Choroid plexus epithelial cell (primary cell): ENCODE measurements around the gene RUNX1.

ENCODE experiments used
- DNase-seq: peaks from one replicate; pipeline ENCODE4 v3.0.0-alpha.2; 2010; ENCODE audit warnings: low read depth
- H3K4me3 ChIP-seq: 2 replicates; pipeline ENCODE4 v1.5.1; 2011; ENCODE audit warnings: low read depth, mild to moderate bottlenecking, control low read depth, low read length, moderate library complexity
- TF ChIP-seq, protein P1 (sequence below): conservative IDR thresholded peaks from 2 replicates; pipeline ENCODE4 v1.5.1; 2011; ENCODE audit warnings: low read depth, mild to moderate bottlenecking, control low read depth, inconsistent platforms, low read length, moderate library complexity

RUNX1 gene

DNA sequence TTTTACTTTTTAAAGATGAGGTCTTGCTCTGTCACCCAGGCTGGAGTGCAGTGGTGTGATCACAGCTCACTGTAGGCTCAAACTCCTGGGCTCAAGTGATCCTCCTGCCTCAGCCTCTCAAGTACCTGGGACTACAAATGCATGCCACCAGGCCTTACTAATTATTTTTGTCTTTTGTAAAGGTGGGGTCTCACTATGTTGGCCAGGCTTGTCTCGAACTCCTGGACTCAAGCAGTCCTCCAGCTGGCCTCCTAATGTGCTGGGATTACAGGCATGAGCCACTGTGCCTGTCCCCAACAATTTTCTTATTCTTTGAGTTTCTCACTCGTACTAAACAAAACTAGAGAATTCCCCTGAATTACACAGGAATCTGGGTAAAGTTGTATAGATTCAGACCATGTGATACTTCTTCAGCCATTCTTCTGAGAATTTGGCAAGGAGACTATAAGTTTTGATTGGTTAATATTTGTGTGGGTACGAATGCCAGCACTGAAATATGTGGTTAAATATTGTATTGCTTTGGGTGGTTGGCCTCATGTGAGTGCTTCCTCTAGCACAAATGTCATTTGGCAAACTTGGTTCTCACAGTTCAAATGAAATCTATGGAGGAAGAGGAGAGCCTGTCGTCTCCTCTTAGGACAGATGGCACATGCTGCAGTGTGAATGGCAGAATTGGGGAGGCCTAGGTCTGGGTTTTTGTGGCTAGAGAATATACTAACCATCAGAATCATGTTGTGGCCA lies 104.9 kb downstream of the RUNX1 start:
- H3K4me3 ChIP-seq: no peak overlapping the region
- TF ChIP-seq, protein P1, sequence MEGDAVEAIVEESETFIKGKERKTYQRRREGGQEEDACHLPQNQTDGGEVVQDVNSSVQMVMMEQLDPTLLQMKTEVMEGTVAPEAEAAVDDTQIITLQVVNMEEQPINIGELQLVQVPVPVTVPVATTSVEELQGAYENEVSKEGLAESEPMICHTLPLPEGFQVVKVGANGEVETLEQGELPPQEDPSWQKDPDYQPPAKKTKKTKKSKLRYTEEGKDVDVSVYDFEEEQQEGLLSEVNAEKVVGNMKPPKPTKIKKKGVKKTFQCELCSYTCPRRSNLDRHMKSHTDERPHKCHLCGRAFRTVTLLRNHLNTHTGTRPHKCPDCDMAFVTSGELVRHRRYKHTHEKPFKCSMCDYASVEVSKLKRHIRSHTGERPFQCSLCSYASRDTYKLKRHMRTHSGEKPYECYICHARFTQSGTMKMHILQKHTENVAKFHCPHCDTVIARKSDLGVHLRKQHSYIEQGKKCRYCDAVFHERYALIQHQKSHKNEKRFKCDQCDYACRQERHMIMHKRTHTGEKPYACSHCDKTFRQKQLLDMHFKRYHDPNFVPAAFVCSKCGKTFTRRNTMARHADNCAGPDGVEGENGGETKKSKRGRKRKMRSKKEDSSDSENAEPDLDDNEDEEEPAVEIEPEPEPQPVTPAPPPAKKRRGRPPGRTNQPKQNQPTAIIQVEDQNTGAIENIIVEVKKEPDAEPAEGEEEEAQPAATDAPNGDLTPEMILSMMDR: no peak
- DNase-seq: no peak

DNA sequence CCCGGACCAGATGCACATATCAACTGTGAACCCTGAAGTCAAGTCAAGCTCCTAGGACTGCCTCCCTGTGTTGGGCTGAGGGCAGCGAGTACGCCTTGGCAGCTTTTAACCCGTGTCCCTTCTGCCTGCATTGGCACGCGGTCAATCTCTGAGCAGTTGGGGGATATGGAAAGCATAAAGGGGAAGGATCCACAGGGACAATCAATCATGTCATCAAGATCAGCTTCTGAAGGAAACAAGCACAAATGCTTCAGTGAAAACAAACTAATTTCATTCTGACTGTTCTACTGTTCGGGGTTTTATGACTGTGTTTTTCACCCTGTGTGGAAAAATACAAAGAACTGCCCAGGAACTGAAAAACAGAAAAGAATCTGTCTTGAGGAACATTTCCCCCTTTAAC lies 106.2 kb downstream of the RUNX1 start:
- TF ChIP-seq, protein P1: no peak
- DNase-seq: no peak
- no peak overlapping the region for H3K4me3 ChIP-seq

DNA sequence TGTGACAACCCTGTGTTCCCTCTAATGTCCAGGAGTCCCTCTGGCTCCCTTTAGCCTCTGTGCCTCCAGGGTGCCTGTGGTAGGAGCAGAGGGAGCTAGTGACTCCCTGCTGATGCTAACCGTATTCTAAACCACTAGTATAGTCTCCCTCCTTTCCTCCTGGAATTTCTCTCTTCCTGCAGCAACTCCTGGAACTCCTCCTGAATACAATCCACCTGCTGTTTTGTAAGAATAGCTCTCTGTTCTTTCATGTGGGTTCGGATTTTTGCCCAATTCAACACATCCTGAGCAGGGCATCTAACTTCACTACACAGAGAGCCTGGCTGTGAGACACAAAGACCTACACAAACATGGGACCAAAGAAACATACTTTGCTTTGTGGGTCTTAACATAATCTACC lies 107.9 kb downstream of the RUNX1 start:
- TF ChIP-seq, protein P1: no peak
- H3K4me3 ChIP-seq: no peak overlapping the region
- no peak for DNase-seq

DNA sequence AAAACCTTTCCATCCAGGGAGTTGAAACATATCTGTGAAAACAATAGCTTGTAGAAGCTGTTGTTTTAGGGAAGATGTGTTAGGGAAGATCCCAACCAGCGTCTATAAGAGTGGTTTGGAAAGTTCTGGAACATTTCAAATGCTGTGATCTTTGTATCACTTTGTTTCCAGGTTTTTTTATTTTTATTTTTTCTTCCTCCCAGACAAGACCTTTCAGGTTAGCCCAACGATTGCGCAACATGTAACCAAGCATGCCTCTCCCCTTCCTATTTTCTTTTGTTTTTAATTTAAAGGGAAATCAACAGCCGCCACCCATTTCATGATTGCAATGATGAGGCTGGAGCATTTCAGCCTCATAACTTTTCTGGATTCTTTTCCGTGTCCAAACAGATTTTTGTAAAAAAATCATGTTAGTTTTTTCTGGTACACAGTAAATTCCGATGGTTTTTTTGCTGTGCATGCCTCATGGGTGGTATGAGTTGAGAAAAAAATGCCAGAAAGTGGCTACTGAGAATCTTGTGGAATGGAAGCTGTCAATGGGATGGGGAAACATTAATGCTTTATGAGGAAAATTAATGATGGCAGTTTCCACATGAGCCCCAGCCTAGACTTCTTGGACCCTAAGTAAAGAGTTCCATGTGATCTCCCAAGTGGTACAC lies 109.3 kb downstream of the RUNX1 start:
- TF ChIP-seq, protein P1: no peak
- DNase-seq: no peak
- H3K4me3 ChIP-seq: no peak overlapping the region

DNA sequence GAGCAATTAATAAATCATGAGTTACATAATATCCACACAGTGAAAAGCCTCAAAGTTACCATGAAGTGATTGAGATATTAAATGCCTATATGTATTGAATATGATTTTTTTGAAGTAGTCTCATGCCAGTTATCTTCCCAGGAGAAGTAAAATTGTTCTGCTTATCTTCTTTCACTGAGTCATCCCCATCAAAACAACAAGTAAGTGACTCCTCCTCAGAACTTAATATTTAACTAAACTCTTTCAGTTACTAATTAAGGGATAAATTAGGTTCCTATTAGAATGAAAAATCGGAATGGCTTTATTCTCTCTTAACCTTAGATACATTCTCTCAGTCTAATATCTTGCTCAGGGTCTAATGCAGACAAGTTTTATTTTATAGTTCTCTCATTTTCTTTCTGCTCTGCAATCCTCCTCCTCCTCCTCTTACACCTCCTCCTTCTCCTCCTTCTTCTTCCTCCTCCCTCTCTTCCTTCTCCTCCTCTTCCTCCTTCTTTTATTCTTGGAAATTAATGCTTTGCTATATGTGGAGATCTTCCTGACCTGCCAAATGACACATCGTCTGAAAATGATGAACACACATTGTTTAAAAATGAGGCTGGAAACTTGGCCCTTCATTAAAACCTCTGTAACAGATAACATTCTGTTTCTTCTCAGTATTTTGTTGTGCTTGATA lies 110.9 kb downstream of the RUNX1 start:
- no peak overlapping the region for H3K4me3 ChIP-seq
- TF ChIP-seq, protein P1: no peak
- DNase-seq: peak; percentile 50

DNA sequence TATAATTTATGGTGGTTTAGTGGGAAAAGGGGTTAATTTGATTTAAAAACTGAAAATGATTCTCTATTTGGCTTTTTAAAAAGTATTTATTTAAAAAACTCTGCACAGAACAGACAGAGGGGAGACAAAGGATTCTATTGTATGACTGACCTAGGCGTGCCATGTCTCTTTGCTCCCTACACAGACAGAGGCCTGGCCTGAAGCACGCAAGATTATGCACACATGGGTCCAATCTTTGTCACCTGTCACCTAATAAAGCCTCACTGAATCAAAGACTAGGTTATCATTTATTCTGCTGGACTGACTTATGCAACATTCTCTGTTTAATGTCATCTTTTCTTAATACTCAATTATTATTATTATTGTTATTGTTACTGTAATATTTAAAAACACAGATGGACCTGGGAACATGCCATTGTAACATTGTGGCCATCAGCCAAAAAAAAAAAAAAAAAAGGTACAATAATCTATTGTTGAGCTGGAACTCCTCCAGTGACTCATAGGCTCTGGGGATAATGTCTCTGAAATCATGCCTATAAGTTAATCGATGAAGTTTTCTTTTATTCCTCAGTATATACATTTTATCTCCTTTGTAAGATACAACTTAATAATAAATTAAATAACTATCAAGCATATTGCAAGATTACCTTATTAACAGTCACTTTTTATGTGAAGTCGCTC lies 112.1 kb downstream of the RUNX1 start:
- no peak for DNase-seq
- no peak overlapping the region for H3K4me3 ChIP-seq
- TF ChIP-seq, protein P1: no peak
